Tibial nerve (tissue), 4 donors: ENCODE measurements around the gene SNAPC2.

Source experiments
- CTCF ChIP-seq, 5 experiments: fragments of 200-600 bp in 3 of 5; fragments of 450-650 bp in 2 of 5; sonication (generic) in 3 of 5; IDR thresholded peaks; one replicate each; pipeline ENCODE4 v1.5.1; 2016 to 2019; ENCODE audit warnings: antibody characterized with exemption in 5 of 5, mild to moderate bottlenecking in 3 of 5, moderate library complexity in 2 of 5
- EP300 ChIP-seq, 2 donors: sonication (generic); formaldehyde crosslinking; IDR thresholded peaks; one replicate each; pipeline ENCODE4 v1.6.1; 2017; ENCODE audit warnings: antibody characterized with exemption in 2 of 2, mild to moderate bottlenecking in 1 of 2

- TF ChIP-seq CTCF (IDR thresholded peaks at IDR 0.05): no peak
- TF ChIP-seq EP300 (IDR thresholded peaks at IDR 0.05): no peak
These were observed 13.3 kb downstream of the SNAPC2 start for GRCh38 chr19:7933411-7933810.
